Nephron (organoid): ENCODE results near the gene ANKRD26.

ENCODE experiments used
- H3K27ac Mint-ChIP-seq, 3 experiments: 2 replicates each; pipeline ENCODE4 v1.8.0; 2020; ENCODE audit warnings: mixed read lengths in 3 of 3, mild to moderate bottlenecking in 2 of 3, moderate library complexity in 1 of 3
- H3K27me3 Mint-ChIP-seq: 2 replicates; pipeline ENCODE4 v1.8.0; 2021; ENCODE audit warnings: low read depth, mild to moderate bottlenecking, moderate library complexity, mixed read lengths
- H3K36me3 Mint-ChIP-seq: 2 replicates; pipeline ENCODE4 v1.8.0; 2020; ENCODE audit warnings: low read depth, mixed read lengths
- H3K4me1 Mint-ChIP-seq: 2 replicates; pipeline ENCODE4 v1.8.0; 2020; ENCODE audit warnings: mixed read lengths
- H3K4me3 Mint-ChIP-seq, 3 experiments: 2 replicates each; pipeline ENCODE4 v1.8.0; 2020; ENCODE audit warnings: mild to moderate bottlenecking in 3 of 3, mixed read lengths in 3 of 3, moderate library complexity in 2 of 3
- H3K9me3 Mint-ChIP-seq: 2 replicates; pipeline ENCODE4 v1.8.0; 2020; ENCODE audit warnings: mixed read lengths
- CTCF ChIP-seq, 3 experiments: fragments of 200-600 bp; sonication (generic); IDR thresholded peaks; one replicate each; pipeline ENCODE4 v1.5.0; 2021; ENCODE audit warnings: antibody characterized with exemption in 3 of 3; ENCODE audit not compliant: unreplicated experiment in 3 of 3

ANKRD26 gene

GRCh38 chr10:26997610-26998009 is 102.7 kb downstream of the ANKRD26 start:
- peaks cover 27% of the 10 kb centered on the region for H3K9me3 Mint-ChIP-seq
- H3K36me3 Mint-ChIP-seq = peaks cover 50% of the 10 kb centered on the region
- no peaks in the 10 kb centered on the region for H3K4me1 Mint-ChIP-seq
- H3K27me3 Mint-ChIP-seq = no peaks in the 10 kb centered on the region
- no peak overlapping the region for H3K27ac Mint-ChIP-seq
- TF ChIP-seq CTCF (IDR thresholded peaks at IDR 0.05; ENCODE audit: unreplicated experiment in 3 of 3) = no peak
- no peak overlapping the region for H3K4me3 Mint-ChIP-seq

- Mint-ChIP-seq H3K27me3 (no peaks in the 10 kb centered on the region), H3K4me3 (no peak overlapping the region), H3K27ac (no peak overlapping the region), H3K9me3 (peaks cover 22% of the 10 kb centered on the region), H3K36me3 (peaks cover 39% of the 10 kb centered on the region), H3K4me1 (no peaks in the 10 kb centered on the region)
- TF ChIP-seq CTCF (IDR thresholded peaks at IDR 0.05; ENCODE audit: unreplicated experiment in 3 of 3) = no peak
Measured at GRCh38 chr10:26994743-26995142, 105.6 kb downstream of the ANKRD26 start.

- no peaks in the 10 kb centered on the region for H3K4me1 Mint-ChIP-seq
- H3K4me3 Mint-ChIP-seq = no peak overlapping the region
- TF ChIP-seq CTCF (IDR thresholded peaks at IDR 0.05; ENCODE audit: unreplicated experiment in 3 of 3) = no peak
- peaks cover 20% of the 10 kb centered on the region for H3K36me3 Mint-ChIP-seq
- no peaks in the 10 kb centered on the region for H3K9me3 Mint-ChIP-seq
- H3K27me3 Mint-ChIP-seq = no peaks in the 10 kb centered on the region
- no peak overlapping the region for H3K27ac Mint-ChIP-seq
Measured at GRCh38 chr10:26987851-26988250, 112.4 kb downstream of the ANKRD26 start.

- no peak overlapping the region for H3K4me3 Mint-ChIP-seq
- no peaks in the 10 kb centered on the region for H3K9me3 Mint-ChIP-seq
- H3K36me3 Mint-ChIP-seq = peaks cover 13% of the 10 kb centered on the region
- no peak overlapping the region for H3K27ac Mint-ChIP-seq
- no peaks in the 10 kb centered on the region for H3K27me3 Mint-ChIP-seq
- H3K4me1 Mint-ChIP-seq = no peaks in the 10 kb centered on the region
- TF ChIP-seq CTCF (IDR thresholded peaks at IDR 0.05; ENCODE audit: unreplicated experiment in 3 of 3) = no peak
Measured at GRCh38 chr10:26983156-26983555, 117.1 kb downstream of the ANKRD26 start.

- H3K9me3 Mint-ChIP-seq = no peaks in the 10 kb centered on the region
- peaks cover 13% of the 10 kb centered on the region for H3K36me3 Mint-ChIP-seq
- H3K27ac Mint-ChIP-seq = no peak overlapping the region
- H3K27me3 Mint-ChIP-seq = no peaks in the 10 kb centered on the region
- H3K4me3 Mint-ChIP-seq = no peak overlapping the region
- H3K4me1 Mint-ChIP-seq = no peaks in the 10 kb centered on the region
- TF ChIP-seq CTCF (IDR thresholded peaks at IDR 0.05; ENCODE audit: unreplicated experiment in 3 of 3) = no peak
Measured at GRCh38 chr10:26982058-26982457, 118.2 kb downstream of the ANKRD26 start.

GRCh38 chr10:26981232-26981824 is 119.0 kb downstream of the ANKRD26 start:
- Mint-ChIP-seq H3K4me3 (no peak overlapping the region), H3K4me1 (no peaks in the 10 kb centered on the region), H3K9me3 (no peaks in the 10 kb centered on the region), H3K27me3 (no peaks in the 10 kb centered on the region), H3K36me3 (peaks cover 13% of the 10 kb centered on the region), H3K27ac (no peak overlapping the region)
- no peak for TF ChIP-seq CTCF (IDR thresholded peaks at IDR 0.05; ENCODE audit: unreplicated experiment in 3 of 3)
